Prostate gland (tissue), 2 donors: ENCODE data around the gene TET2.

Experiments
- POLR2A ChIP-seq: fragments of 450-650 bp; IDR thresholded peaks from one replicate; pipeline ENCODE4 v1.6.1; 2016; ENCODE audit warnings: antibody characterized with exemption, mild to moderate bottlenecking
- POLR2AphosphoS5 ChIP-seq: sonication (generic); formaldehyde crosslinking; IDR thresholded peaks from one replicate; pipeline ENCODE4 v1.6.1; 2017; ENCODE audit warnings: antibody characterized with exemption
- TF ChIP-seq, protein P1 (sequence below), 4 experiments: fragments of 200-600 bp in 2 of 4; fragments of 450-650 bp in 2 of 4; sonication (generic) in 2 of 4; IDR thresholded peaks; 1 replicate in 3 of 4; 2 replicates in 1 of 4; pipeline ENCODE4 v1.5.1; 2016 to 2019; ENCODE audit warnings: antibody characterized with exemption in 4 of 4, mild to moderate bottlenecking in 2 of 4, moderate library complexity in 2 of 4

DNA sequence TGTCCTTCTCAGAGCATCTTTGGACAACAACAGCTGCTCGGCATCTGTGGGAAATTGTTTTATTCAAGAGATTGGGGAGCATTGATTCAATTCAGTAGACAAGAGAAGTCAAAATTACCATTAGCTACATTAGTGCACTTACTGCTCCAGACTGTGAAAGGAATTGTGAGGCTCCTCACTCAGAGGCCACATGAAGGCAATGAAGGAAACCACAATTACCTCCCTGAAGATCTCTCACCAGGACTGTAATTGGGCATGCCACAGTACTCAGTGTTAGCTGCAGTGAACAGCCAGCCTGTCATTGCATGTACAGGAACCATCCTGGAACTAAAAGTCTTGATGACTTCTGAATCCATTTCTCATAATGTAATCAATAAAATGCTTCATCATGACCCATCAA, 182.4 kb downstream of the TET2 start:
- TF ChIP-seq, protein P1, sequence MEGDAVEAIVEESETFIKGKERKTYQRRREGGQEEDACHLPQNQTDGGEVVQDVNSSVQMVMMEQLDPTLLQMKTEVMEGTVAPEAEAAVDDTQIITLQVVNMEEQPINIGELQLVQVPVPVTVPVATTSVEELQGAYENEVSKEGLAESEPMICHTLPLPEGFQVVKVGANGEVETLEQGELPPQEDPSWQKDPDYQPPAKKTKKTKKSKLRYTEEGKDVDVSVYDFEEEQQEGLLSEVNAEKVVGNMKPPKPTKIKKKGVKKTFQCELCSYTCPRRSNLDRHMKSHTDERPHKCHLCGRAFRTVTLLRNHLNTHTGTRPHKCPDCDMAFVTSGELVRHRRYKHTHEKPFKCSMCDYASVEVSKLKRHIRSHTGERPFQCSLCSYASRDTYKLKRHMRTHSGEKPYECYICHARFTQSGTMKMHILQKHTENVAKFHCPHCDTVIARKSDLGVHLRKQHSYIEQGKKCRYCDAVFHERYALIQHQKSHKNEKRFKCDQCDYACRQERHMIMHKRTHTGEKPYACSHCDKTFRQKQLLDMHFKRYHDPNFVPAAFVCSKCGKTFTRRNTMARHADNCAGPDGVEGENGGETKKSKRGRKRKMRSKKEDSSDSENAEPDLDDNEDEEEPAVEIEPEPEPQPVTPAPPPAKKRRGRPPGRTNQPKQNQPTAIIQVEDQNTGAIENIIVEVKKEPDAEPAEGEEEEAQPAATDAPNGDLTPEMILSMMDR (IDR thresholded peaks at IDR 0.05): no peak
- TF ChIP-seq POLR2AphosphoS5 (no peak), POLR2A (no peak)
